Natural killer cell (primary cell): ENCODE results near the gene CDCA7L. TPM values are rescaled to one million over a fixed set of nuclear protein-coding genes. Genes with fewer than 3 reads are reported as not detected.

Experiments used
- ATAC-seq, 3 donors: fragments of 150-1000 bp in 2 of 3; fragments of 200-7000 bp in 1 of 3; cut with Tn5 transposase; 1 replicate in 1 of 3; 2 replicates in 2 of 3; pipeline ENCODE4 v1.10.0; 2021; ENCODE audit warnings: mild to moderate bottlenecking in 2 of 3, moderate library complexity in 2 of 3
- DNase-seq, 2 donors: peaks; one replicate each; pipeline versions ENCODE4 v3.0.0 to v3.0.0-alpha.2; 2013 to 2021; ENCODE audit warnings: mixed read lengths in 1 of 2
- H3K27ac ChIP-seq: one replicate; pipeline ENCODE4 v1.5.1; 2013; ENCODE audit warnings: mild to moderate bottlenecking, low read length
- H3K27me3 ChIP-seq: one replicate; pipeline ENCODE4 v1.6.1; 2013; ENCODE audit warnings: low read length; ENCODE audit not compliant: control insufficient read depth, insufficient read depth
- H3K36me3 ChIP-seq: one replicate; pipeline ENCODE4 v1.6.1; 2013; ENCODE audit warnings: low read length; ENCODE audit not compliant: control insufficient read depth, insufficient read depth
- H3K4me1 ChIP-seq: one replicate; pipeline ENCODE4 v1.6.1; 2013; ENCODE audit warnings: low read length; ENCODE audit not compliant: control insufficient read depth, insufficient read depth
- H3K4me3 ChIP-seq: one replicate; pipeline ENCODE4 v1.5.1; 2013; ENCODE audit warnings: low read length
- H3K9me3 ChIP-seq: one replicate; pipeline ENCODE4 v1.6.1; 2013; ENCODE audit warnings: low read length; ENCODE audit not compliant: control insufficient read depth, insufficient read depth
- H3K27ac Mint-ChIP-seq, 2 donors: one replicate each; pipeline ENCODE4 v1.8.0; 2022; ENCODE audit warnings: mild to moderate bottlenecking in 2 of 2, mixed read lengths in 2 of 2, moderate library complexity in 1 of 2
- H3K27me3 Mint-ChIP-seq, 2 donors: one replicate each; pipeline ENCODE4 v1.8.0; 2022; ENCODE audit warnings: low read depth in 2 of 2, mixed read lengths in 2 of 2
- H3K36me3 Mint-ChIP-seq: one replicate; pipeline ENCODE4 v1.8.0; 2022; ENCODE audit warnings: mixed read lengths
- H3K4me1 Mint-ChIP-seq, 2 donors: one replicate each; pipeline ENCODE4 v1.8.0; 2022; ENCODE audit warnings: mixed read lengths in 2 of 2
- H3K4me3 Mint-ChIP-seq: one replicate; pipeline ENCODE4 v1.8.0; 2022; ENCODE audit warnings: mild to moderate bottlenecking, moderate library complexity, mixed read lengths
- H3K9me3 Mint-ChIP-seq, 2 donors: one replicate each; pipeline ENCODE4 v1.8.0; 2022; ENCODE audit warnings: mixed read lengths in 2 of 2
- WGBS: methylation state at CpG from one replicate; pipeline ENCODE4 v1.1.7; 2013; ENCODE audit warnings: missing lambda C conversion rate; ENCODE audit not compliant: insufficient coverage; 5-methylcytosine and 5-hydroxymethylcytosine counted together
- intact Hi-C: fragments of 100-400 bp; cut with micrococcal nuclease; formaldehyde crosslinking; loops from one replicate; pipeline ENCODE4 v1.14.2; 2022
- total RNA-seq, 4 donors: library from RNA; stranded (reverse); fragments of 120-200 nt in 1 of 4; gene quantifications; one replicate each; pipeline versions ENCODE4 v1.2.3 to v1.2.4, GENCODE V29; 2013 to 2022
- TF ChIP-seq, protein P1 (sequence below): fragments of 200-600 bp; IDR thresholded peaks from one replicate; pipeline ENCODE4 v1.8.0; 2022; ENCODE audit warnings: antibody characterized with exemption

Gene CDCA7L
- total RNA-seq, 3 donors from 2014 or later (not counting 1 experiment from before 2014, with no cell fraction given), result 3.1 to 5.0 (median 4.5) TPM

DNA sequence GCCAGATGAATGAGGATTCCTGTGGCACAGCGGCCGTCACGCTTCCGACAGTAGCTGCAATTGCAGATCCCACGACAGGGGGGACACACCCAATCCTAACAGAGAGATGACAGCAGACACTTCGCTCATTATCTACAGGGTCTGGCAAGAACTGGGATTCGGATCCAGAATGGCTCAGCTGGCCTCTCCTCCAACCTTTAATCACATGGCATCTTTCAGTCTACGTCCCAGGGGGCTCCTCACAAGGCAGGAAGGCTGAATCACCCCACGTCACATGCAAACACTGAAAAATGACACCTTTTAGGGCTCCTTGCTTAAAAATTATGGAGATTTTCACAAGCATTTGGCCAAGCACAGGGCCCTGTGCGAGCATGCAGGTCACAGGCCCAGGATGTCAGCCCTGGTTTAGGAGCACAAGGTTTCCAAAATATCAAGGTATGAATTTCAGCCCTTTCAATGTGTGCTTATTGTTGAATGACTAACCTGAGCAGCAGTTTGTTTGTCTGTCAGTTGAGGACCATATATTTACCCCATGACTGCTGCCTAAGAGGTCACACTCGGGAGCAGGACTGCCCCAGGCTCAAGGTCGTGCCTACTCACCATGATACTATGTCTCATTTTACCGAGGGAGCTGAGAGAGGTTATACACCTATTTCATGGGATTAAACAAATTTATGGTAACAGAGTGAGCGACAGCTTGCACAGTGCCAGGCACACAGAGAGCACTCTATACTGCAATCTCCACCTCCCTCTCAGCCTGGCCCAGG, 42.5 kb downstream of the CDCA7L start:
- no peaks in the 10 kb centered on the region for H3K9me3 ChIP-seq
- H3K9me3 Mint-ChIP-seq, result peaks cover under 1 to 2% of the 10 kb centered on the region in 2 donors
- no peaks in the 10 kb centered on the region for H3K36me3 ChIP-seq
- ATAC-seq (no peak), DNase-seq (no peak)
- H3K4me1 ChIP-seq, result peaks cover 6% of the 10 kb centered on the region
- H3K27ac Mint-ChIP-seq, result no peak overlapping the region
- H3K27ac ChIP-seq, result no peak overlapping the region
- H3K27me3 ChIP-seq, result no peaks in the 10 kb centered on the region
- peaks cover 2% of the 10 kb centered on the region for H3K36me3 Mint-ChIP-seq
- peaks cover 13 to 14% of the 10 kb centered on the region in 2 donors for H3K4me1 Mint-ChIP-seq
- H3K4me3 ChIP-seq, result no peak overlapping the region
- WGBS, result 97% methylated on average over 14 of the region's 14 CpGs
- intact Hi-C loops, result no loop called here
- no peak overlapping the region for H3K4me3 Mint-ChIP-seq
- TF ChIP-seq, protein P1, sequence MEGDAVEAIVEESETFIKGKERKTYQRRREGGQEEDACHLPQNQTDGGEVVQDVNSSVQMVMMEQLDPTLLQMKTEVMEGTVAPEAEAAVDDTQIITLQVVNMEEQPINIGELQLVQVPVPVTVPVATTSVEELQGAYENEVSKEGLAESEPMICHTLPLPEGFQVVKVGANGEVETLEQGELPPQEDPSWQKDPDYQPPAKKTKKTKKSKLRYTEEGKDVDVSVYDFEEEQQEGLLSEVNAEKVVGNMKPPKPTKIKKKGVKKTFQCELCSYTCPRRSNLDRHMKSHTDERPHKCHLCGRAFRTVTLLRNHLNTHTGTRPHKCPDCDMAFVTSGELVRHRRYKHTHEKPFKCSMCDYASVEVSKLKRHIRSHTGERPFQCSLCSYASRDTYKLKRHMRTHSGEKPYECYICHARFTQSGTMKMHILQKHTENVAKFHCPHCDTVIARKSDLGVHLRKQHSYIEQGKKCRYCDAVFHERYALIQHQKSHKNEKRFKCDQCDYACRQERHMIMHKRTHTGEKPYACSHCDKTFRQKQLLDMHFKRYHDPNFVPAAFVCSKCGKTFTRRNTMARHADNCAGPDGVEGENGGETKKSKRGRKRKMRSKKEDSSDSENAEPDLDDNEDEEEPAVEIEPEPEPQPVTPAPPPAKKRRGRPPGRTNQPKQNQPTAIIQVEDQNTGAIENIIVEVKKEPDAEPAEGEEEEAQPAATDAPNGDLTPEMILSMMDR, result no peak
- no peaks in the 10 kb centered on the region for H3K27me3 Mint-ChIP-seq

DNA sequence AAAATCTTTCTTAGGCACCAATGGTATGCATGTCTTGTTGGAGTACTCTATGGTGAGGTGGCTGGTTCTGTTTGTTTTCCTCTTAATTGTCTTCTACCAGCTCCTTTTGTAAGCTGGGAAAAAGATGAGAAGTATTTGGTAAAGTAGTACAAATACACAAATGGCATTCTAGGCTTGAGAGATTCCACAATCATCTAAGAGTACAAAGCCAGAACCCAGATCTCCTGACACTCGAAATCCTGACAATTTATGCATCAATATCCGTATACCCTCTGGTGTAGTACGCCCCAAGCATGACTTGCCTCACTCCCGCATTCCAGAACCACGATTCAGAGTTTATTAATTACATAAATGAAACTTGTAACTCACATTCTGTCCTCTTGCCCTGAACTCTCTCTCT, 43.5 kb downstream of the CDCA7L start:
- Mint-ChIP-seq H3K9me3 (peaks cover 6% of the 10 kb centered on the region in 2 donors), H3K4me1 (peaks cover 20 to 21% of the 10 kb centered on the region in 2 donors), H3K36me3 (peaks cover 10% of the 10 kb centered on the region), H3K27me3 (no peaks in the 10 kb centered on the region), H3K27ac (no peak overlapping the region), H3K4me3 (no peak overlapping the region)
- no peaks in the 10 kb centered on the region for H3K9me3 ChIP-seq
- peaks cover 13% of the 10 kb centered on the region for H3K4me1 ChIP-seq
- DNase-seq, result no peak
- TF ChIP-seq, protein P1, result no peak
- ATAC-seq, result no peak
- intact Hi-C loops, result no loop called here
- WGBS, result 95% methylated on average over 5 of the region's 5 CpGs
- H3K27me3 ChIP-seq, result no peaks in the 10 kb centered on the region
- H3K27ac ChIP-seq, result no peak overlapping the region
- no peaks in the 10 kb centered on the region for H3K36me3 ChIP-seq
- no peak overlapping the region for H3K4me3 ChIP-seq

DNA sequence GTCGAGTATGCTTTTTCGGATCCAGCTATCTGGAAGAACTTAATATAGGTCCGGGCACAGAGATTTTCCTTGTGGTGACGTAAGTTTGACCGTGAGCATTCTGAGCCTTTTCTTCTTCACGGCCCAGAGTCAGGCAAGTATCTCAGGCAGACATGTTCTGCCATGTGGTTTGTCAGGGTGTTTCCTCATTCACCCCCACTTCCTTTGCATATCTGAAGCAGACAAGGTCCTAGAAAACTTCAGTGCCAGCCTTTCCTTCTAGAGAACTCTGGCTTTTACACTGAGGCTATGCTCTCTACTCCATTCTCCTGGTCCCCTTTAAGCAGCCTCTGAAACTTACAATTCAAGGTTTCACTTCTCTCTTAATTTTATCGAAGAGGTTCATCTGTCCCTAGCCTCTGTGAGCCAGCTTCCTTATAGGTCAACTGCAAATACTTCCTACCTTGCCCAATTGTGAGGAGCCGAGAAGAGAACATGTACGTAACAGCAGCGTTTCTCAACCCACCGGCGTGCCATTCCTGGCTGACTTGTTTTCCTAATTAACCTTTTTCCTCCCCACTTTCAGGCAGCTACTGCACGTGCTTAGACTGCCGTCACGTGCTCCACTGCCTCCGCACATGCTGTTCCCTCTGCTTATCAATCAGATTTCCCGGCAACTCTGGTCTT, 47.3 kb downstream of the CDCA7L start:
- no peaks in the 10 kb centered on the region for H3K36me3 ChIP-seq
- no peaks in the 10 kb centered on the region for H3K9me3 ChIP-seq
- peak overlapping the region; percentile 85 for H3K27ac ChIP-seq
- Mint-ChIP-seq H3K4me1 (peaks cover 20 to 21% of the 10 kb centered on the region in 2 donors), H3K4me3 (peak overlapping the region; percentile 93), H3K27ac (peak overlapping the region; percentile 94 to 97), H3K36me3 (peaks cover 10% of the 10 kb centered on the region), H3K27me3 (no peaks in the 10 kb centered on the region), H3K9me3 (peaks cover 6% of the 10 kb centered on the region in 2 donors)
- intact Hi-C loops, result no loop called here
- TF ChIP-seq, protein P1, result no peak
- WGBS, result 53% methylated on average over 17 of the region's 17 CpGs
- peak overlapping the region; percentile 23 for H3K4me3 ChIP-seq
- peak; percentile 82 to 90 (median 89) for ATAC-seq
- peaks cover 15% of the 10 kb centered on the region for H3K4me1 ChIP-seq
- no peaks in the 10 kb centered on the region for H3K27me3 ChIP-seq
- DNase-seq, result peak in 1 of 2 donors; percentile 63
